B cell (primary cell): ENCODE results near the gene CFAP61.

Experiments used
- EZH2 ChIP-seq: IDR thresholded peaks from 2 replicates; pipeline ENCODE4 v1.6.1; 2012; ENCODE audit warnings: borderline replicate concordance, low read depth, mild to moderate bottlenecking, moderate library complexity, low read length; ENCODE audit not compliant: insufficient read depth, poor library complexity, severe bottlenecking
- TF ChIP-seq, protein P1 (sequence below): fragments of 200-600 bp; IDR thresholded peaks from one replicate; pipeline ENCODE4 v1.8.0; 2022; ENCODE audit warnings: antibody characterized with exemption, mild to moderate bottlenecking

DNA sequence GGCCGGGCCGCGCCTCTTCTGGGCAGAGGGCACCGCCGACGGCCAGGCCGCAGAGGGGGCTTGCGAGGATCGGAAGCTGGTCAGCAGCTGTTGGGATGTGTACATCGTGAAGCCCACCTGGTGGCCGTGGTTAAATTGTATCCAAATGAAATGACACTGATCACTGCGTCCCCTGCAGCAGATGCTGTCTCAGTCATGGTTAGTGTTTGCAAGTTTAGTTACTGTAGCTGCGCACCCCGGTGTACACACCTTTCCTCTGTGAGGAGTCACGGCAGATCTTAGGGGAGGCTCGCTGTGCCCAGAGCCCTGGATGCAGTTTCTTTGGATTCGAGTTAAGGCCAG, 34.5 kb upstream of the CFAP61 start:
- TF ChIP-seq, protein P1, sequence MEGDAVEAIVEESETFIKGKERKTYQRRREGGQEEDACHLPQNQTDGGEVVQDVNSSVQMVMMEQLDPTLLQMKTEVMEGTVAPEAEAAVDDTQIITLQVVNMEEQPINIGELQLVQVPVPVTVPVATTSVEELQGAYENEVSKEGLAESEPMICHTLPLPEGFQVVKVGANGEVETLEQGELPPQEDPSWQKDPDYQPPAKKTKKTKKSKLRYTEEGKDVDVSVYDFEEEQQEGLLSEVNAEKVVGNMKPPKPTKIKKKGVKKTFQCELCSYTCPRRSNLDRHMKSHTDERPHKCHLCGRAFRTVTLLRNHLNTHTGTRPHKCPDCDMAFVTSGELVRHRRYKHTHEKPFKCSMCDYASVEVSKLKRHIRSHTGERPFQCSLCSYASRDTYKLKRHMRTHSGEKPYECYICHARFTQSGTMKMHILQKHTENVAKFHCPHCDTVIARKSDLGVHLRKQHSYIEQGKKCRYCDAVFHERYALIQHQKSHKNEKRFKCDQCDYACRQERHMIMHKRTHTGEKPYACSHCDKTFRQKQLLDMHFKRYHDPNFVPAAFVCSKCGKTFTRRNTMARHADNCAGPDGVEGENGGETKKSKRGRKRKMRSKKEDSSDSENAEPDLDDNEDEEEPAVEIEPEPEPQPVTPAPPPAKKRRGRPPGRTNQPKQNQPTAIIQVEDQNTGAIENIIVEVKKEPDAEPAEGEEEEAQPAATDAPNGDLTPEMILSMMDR: no peak
- TF ChIP-seq EZH2: no peak
